Adrenal gland (tissue), 12 donors: ENCODE measurements around the gene SCG3. TPM values are rescaled to one million over a fixed set of nuclear protein-coding genes. Genes with fewer than 3 reads are reported as not detected.

Experiments
- DNase-seq, 7 donors: peaks; one replicate each; pipeline ENCODE4 v3.0.0-alpha.2; 2019 to 2020
- H3K27ac ChIP-seq, 5 donors: fragments of 200-600 bp; sonication (generic) in 4 of 5; 1 replicate in 3 of 5; 2 replicates in 2 of 5; pipeline versions ENCODE4 v1.5.1 to v1.8.0; 2016 to 2020; ENCODE audit warnings: mild to moderate bottlenecking in 1 of 5
- H3K27me3 ChIP-seq: fragments of 200-600 bp; 2 replicates; pipeline ENCODE4 v1.8.0; 2021
- H3K36me3 ChIP-seq, 2 donors: fragments of 200-600 bp; replicated peaks in 1 of 2; 1 replicate in 1 of 2; 2 replicates in 1 of 2; pipeline versions ENCODE4 v1.5.1 to v1.8.0; 2018 to 2022
- H3K4me1 ChIP-seq, 2 donors: fragments of 200-600 bp; replicated peaks in 1 of 2; 1 replicate in 1 of 2; 2 replicates in 1 of 2; pipeline versions ENCODE4 v1.5.1 to v1.8.0; 2018 to 2021
- H3K4me3 ChIP-seq, 4 donors: fragments of 200-600 bp; sonication (generic) in 3 of 4; one replicate each; pipeline ENCODE4 v1.5.1; 2016 to 2018
- H3K9me3 ChIP-seq, 3 donors: fragments of 200-600 bp; sonication (generic) in 1 of 3; replicated peaks in 1 of 3; 1 replicate in 2 of 3; 2 replicates in 1 of 3; pipeline versions ENCODE4 v1.5.1 to v1.8.0; 2016 to 2021
- POLR2A ChIP-seq, 2 donors: fragments of 450-650 bp; IDR thresholded peaks; one replicate each; pipeline ENCODE4 v1.6.1; 2017; ENCODE audit warnings: antibody characterized with exemption in 2 of 2, mild to moderate bottlenecking in 2 of 2, moderate library complexity in 1 of 2
- WGBS, 4 donors: extraction: QIAGEN DNeasy Blood & Tissue Kit in 2 of 4; methylation state at CpG; one replicate each; pipeline versions ENCODE4 v1.1.5 to v1.1.7; 2013 to 2017; 5-methylcytosine and 5-hydroxymethylcytosine counted together
- intact Hi-C, 2 donors: fragments of 100-400 bp; cut with DNase I; formaldehyde crosslinking; loops; one replicate each; pipeline versions ENCODE4 v1.14.1 to v1.15.0; 2022 to 2023
- polyA plus RNA-seq, 3 donors: library from polyadenylated mRNA; stranded (reverse); fragments of 200-250 nt in 2 of 3; fragments of 350-450 nt in 1 of 3; fragmentation: Illumina TruSeq in 1 of 3; extraction: RNeasy Lipid Tissue Mini Kit (QIAGEN cat#74804) in 1 of 3; gene quantifications; one replicate each; pipeline ENCODE4 v1.2.3, GENCODE V29; 2013 to 2014
- total RNA-seq, 9 donors: library from RNA; depleted of rRNA in 4 of 9; stranded (reverse); fragments of >200 nt in 4 of 9; fragments of 120-200 nt in 1 of 9; fragmentation: NEBNext Ultra II Directional in 1 of 9; extraction: Animal tissue kit (Norgen Biotek cat#: 25700) in 1 of 9; gene quantifications; one replicate each; pipeline versions ENCODE4 v1.1.0 to v1.2.4, GENCODE V29; 2013 to 2023
- TF ChIP-seq, protein P1 (sequence below), 6 experiments: fragments of 450-650 bp in 4 of 6; fragments of 200-600 bp in 2 of 6; sonication (generic) in 1 of 6; IDR thresholded peaks; 1 replicate in 5 of 6; 2 replicates in 1 of 6; pipeline versions ENCODE4 v1.5.1 to v1.8.0; 2016 to 2021; ENCODE audit warnings: antibody characterized with exemption in 6 of 6, mild to moderate bottlenecking in 2 of 6, moderate library complexity in 1 of 6
- donor health status: healthy with polysubstance abuse.
- donor health status: Bipolar disorder and iron deficiency.
- donor health status: DM: yes; HTN: yes; CAD: no.
- donor health status: DM: no; HTN: no; CAD: no.
- donor health status: DM: no; HTN: no; CAD: no.
- donor health status: DM: yes; HTN: yes; CAD: no.

SCG3 gene
- total and polyA plus RNA-seq, 12 donors, result 0.14 to 18.5 (median 2.7) TPM; not detected in 2

DNA sequence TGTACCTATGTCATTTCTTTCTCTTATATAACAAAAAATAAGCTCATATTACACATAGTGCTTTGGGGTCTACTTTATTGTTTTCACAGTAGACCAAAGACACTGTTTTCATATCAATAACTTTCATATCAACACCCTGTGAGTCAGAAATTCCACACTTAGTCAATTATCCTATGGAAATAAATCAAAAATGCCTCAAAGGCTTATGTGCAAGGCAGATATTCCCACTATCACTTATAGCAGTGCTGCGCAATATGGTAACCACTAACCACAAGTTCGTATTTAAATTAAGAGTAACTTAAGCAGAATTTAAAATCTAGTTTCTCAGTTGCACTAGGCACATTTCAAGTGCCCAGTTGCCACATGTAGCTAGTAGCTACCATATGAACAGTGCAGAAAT, 15.9 kb downstream of the SCG3 start:
- no peak for TF ChIP-seq POLR2A (IDR thresholded peaks at IDR 0.05)
- TF ChIP-seq, protein P1, sequence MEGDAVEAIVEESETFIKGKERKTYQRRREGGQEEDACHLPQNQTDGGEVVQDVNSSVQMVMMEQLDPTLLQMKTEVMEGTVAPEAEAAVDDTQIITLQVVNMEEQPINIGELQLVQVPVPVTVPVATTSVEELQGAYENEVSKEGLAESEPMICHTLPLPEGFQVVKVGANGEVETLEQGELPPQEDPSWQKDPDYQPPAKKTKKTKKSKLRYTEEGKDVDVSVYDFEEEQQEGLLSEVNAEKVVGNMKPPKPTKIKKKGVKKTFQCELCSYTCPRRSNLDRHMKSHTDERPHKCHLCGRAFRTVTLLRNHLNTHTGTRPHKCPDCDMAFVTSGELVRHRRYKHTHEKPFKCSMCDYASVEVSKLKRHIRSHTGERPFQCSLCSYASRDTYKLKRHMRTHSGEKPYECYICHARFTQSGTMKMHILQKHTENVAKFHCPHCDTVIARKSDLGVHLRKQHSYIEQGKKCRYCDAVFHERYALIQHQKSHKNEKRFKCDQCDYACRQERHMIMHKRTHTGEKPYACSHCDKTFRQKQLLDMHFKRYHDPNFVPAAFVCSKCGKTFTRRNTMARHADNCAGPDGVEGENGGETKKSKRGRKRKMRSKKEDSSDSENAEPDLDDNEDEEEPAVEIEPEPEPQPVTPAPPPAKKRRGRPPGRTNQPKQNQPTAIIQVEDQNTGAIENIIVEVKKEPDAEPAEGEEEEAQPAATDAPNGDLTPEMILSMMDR (IDR thresholded peaks at IDR 0.05), result no peak
- intact Hi-C loops, result no loop called here
- Histone ChIP-seq H3K27me3 (no peaks in the 10 kb centered on the region), H3K4me3 (no peak overlapping the region), H3K36me3 (no peaks in the 10 kb centered on the region), H3K4me1 (no peaks in the 10 kb centered on the region), H3K27ac (no peak overlapping the region), H3K9me3 (no peaks in the 10 kb centered on the region)
- WGBS, 4 donors, result 83 to 91% (median 85%) methylated on average over 2 of the region's 2 CpGs
- no peak for DNase-seq

DNA sequence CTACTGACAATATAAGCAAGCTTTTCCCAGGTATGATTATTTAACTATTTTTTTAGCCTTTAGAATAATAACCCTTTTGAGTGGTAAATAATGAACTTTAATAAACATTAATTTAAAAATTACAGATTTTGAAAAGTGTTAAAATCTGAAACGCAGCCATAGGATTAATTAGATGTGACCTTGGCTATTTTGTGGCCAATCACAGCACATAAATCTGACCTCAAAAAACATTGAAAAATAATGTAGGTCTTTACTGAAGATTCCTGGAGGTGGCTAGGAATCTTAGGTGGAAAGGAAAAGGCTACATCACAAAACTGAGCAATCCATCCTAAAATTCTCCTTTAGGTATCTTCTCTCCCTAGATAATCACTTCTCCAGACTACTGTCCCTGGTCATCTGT, 18.1 kb downstream of the SCG3 start:
- Histone ChIP-seq H3K9me3 (no peaks in the 10 kb centered on the region), H3K4me1 (no peaks in the 10 kb centered on the region), H3K27me3 (no peaks in the 10 kb centered on the region), H3K4me3 (no peak overlapping the region), H3K36me3 (no peaks in the 10 kb centered on the region), H3K27ac (no peak overlapping the region)
- intact Hi-C loops, result no loop called here
- WGBS, 4 donors, result 53 to 75% (median 72%) methylated on average over 1 of the region's 1 CpG
- no peak for TF ChIP-seq POLR2A (IDR thresholded peaks at IDR 0.05)
- TF ChIP-seq, protein P1 (IDR thresholded peaks at IDR 0.05), result no peak
- DNase-seq, result no peak

DNA sequence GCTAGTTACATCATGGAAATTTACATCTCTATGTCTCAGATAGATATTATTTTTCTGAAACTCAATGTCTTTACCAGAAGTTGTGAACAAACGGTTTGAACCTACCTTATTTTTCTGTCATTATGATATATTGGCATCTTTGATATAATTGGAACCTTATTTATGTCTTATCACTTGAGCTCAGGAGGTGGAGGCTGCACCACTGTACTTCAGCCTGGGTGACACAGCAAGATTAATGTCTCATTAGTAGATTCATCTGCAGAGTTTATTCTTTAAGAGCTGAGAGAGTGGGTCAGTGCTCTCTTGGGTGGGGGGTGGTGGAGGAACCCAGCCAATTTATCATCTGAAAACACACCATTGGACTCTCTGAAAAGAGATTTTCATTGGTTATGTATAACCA, 21.4 kb downstream of the SCG3 start:
- TF ChIP-seq, protein P1 (IDR thresholded peaks at IDR 0.05), result no peak
- no peaks in the 10 kb centered on the region for H3K27me3 ChIP-seq
- 38 to 43% (median 40%) methylated on average over 1 of the region's 1 CpG for WGBS, 4 donors

DNA sequence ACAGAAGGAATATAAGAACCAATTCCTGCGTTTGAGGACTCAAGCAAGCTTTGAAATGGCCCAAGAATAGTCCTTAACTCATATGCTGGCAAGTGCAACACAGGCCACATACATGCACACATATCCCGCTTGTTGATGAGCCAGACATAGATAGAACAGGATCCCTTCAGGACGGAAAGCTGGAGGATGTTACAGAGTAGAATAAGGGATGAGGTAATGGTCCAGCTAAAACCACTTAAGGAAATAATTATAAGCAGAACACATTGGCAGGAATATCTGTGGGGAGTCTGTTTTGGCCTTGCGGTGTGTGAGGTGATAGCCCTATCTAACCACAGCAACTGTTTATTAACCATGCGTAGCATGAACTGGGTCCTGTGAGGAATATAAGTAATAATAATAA, 25.0 kb downstream of the SCG3 start:
- DNase-seq, result no peak
- H3K4me1 ChIP-seq, result no peaks in the 10 kb centered on the region
- intact Hi-C loops, result no loop called here
- no peak overlapping the region for H3K27ac ChIP-seq
- no peak for TF ChIP-seq POLR2A (IDR thresholded peaks at IDR 0.05)
- TF ChIP-seq, protein P1 (IDR thresholded peaks at IDR 0.05), result no peak
- H3K27me3 ChIP-seq, result no peaks in the 10 kb centered on the region
- WGBS, 4 donors, result 83 to 88% (median 85%) methylated on average over 5 of the region's 5 CpGs
- no peak overlapping the region for H3K4me3 ChIP-seq
- H3K36me3 ChIP-seq, result no peaks in the 10 kb centered on the region
- no peaks in the 10 kb centered on the region for H3K9me3 ChIP-seq

More for the DNA sequence above, 21.4 kb downstream of the SCG3 start:
- H3K4me1 ChIP-seq, result no peaks in the 10 kb centered on the region
- H3K9me3 ChIP-seq, result no peaks in the 10 kb centered on the region
- no peak for DNase-seq
- intact Hi-C loops, result no loop called here
- no peak overlapping the region for H3K27ac ChIP-seq
- no peak overlapping the region for H3K4me3 ChIP-seq
- no peaks in the 10 kb centered on the region for H3K36me3 ChIP-seq
